Measurements from ENCODE around the gene SLC2A13.

The SLC2A13 gene

DNA sequence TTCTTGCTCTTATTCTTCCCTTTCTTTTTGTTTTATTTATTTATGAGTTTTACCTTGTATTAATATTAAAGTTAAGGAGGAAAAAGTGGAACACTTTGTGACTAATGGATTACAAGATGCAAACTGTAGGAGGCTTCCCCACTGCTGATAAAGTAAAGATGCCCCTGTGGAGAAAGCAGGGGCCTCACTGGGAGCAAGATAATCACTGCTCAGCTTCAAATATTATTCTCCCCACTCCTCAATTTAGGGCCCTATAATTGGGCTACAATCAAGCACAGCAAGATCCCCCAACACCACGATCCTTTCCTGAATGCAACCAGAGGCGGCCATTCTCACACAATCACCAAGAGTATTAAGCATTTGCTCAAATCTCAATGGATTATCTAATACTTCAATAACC is 149.2 kb downstream of the SLC2A13 start:
- TF ChIP-seq SCRT1 (tag by site-specific recombination; IDR thresholded peaks at IDR 0.05; ENCODE audit: borderline replicate concordance) (no peak), ZNF16 (tag by site-specific recombination; IDR thresholded peaks at IDR 0.05; ENCODE audit: low read depth) (no peak), ZIC2 (tag by site-specific recombination; IDR thresholded peaks at IDR 0.05) (peak; percentile 82), ZNF157 (tag by site-specific recombination; IDR thresholded peaks at IDR 0.05) (no peak)
- TF ChIP-seq, protein P1, sequence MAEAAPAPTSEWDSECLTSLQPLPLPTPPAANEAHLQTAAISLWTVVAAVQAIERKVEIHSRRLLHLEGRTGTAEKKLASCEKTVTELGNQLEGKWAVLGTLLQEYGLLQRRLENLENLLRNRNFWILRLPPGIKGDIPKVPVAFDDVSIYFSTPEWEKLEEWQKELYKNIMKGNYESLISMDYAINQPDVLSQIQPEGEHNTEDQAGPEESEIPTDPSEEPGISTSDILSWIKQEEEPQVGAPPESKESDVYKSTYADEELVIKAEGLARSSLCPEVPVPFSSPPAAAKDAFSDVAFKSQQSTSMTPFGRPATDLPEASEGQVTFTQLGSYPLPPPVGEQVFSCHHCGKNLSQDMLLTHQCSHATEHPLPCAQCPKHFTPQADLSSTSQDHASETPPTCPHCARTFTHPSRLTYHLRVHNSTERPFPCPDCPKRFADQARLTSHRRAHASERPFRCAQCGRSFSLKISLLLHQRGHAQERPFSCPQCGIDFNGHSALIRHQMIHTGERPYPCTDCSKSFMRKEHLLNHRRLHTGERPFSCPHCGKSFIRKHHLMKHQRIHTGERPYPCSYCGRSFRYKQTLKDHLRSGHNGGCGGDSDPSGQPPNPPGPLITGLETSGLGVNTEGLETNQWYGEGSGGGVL (tag by site-specific recombination; IDR thresholded peaks at IDR 0.05), result no peak
- TF ChIP-seq, protein P2, sequence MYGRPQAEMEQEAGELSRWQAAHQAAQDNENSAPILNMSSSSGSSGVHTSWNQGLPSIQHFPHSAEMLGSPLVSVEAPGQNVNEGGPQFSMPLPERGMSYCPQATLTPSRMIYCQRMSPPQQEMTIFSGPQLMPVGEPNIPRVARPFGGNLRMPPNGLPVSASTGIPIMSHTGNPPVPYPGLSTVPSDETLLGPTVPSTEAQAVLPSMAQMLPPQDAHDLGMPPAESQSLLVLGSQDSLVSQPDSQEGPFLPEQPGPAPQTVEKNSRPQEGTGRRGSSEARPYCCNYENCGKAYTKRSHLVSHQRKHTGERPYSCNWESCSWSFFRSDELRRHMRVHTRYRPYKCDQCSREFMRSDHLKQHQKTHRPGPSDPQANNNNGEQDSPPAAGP (tag by site-specific recombination; IDR thresholded peaks at IDR 0.05), result no peak
- Histone ChIP-seq H3K9me3 (ENCODE audit: control insufficient read depth, insufficient read depth, low read depth, low read length) (no peaks in the 10 kb centered on the region), H3K4me3 (ENCODE audit: low read depth, low read length) (no peak overlapping the region), H3K36me3 (ENCODE audit: control insufficient read depth in 2 of 2, insufficient read depth in 1 of 2, low read length in 2 of 2) (no peaks in the 10 kb centered on the region), H3K27ac (ENCODE audit: extremely low read depth, low read depth, low read length) (no peak overlapping the region), H3K4me1 (ENCODE audit: control insufficient read depth, insufficient read depth, low read length) (peaks cover 7% of the 10 kb centered on the region; the same call in 1 of the 2 replicates)
- ChIA-PET CTCF (interaction anchor here (0.5 kb wide), 1 partner anchor 1123 kb away, joined by 3 read pairs; no protein-coding TSS in a partner anchor), POLR2A (no interaction called here)

- no peaks in the 10 kb centered on the region for H3K36me3 ChIP-seq (ENCODE audit: control insufficient read depth in 2 of 2, insufficient read depth in 1 of 2, low read length in 2 of 2)
- ChIA-PET CTCF (interaction anchor here (0.6 kb wide), 1 partner anchor 66 kb away, joined by 4 read pairs; no protein-coding TSS in a partner anchor), POLR2A (no interaction called here)
- H3K9me3 ChIP-seq (ENCODE audit: control insufficient read depth, insufficient read depth, low read depth, low read length), result no peaks in the 10 kb centered on the region
- no peak overlapping the region for H3K27ac ChIP-seq (ENCODE audit: extremely low read depth, low read depth, low read length)
- H3K4me3 ChIP-seq (ENCODE audit: low read depth, low read length), result no peak overlapping the region
- H3K4me1 ChIP-seq (ENCODE audit: control insufficient read depth, insufficient read depth, low read length), result no peaks in the 10 kb centered on the region
- TF ChIP-seq ZNF585B (tag by site-specific recombination; IDR thresholded peaks at IDR 0.05), result no peak
- TF ChIP-seq HOXC10 (CRISPR knock-in tag; IDR thresholded peaks at IDR 0.05), result no peak
- TF ChIP-seq, protein P3, sequence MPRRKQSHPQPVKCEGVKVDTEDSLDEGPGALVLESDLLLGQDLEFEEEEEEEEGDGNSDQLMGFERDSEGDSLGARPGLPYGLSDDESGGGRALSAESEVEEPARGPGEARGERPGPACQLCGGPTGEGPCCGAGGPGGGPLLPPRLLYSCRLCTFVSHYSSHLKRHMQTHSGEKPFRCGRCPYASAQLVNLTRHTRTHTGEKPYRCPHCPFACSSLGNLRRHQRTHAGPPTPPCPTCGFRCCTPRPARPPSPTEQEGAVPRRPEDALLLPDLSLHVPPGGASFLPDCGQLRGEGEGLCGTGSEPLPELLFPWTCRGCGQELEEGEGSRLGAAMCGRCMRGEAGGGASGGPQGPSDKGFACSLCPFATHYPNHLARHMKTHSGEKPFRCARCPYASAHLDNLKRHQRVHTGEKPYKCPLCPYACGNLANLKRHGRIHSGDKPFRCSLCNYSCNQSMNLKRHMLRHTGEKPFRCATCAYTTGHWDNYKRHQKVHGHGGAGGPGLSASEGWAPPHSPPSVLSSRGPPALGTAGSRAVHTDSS (tag by site-specific recombination; IDR thresholded peaks at IDR 0.05), result no peak
- TF ChIP-seq, protein P4, sequence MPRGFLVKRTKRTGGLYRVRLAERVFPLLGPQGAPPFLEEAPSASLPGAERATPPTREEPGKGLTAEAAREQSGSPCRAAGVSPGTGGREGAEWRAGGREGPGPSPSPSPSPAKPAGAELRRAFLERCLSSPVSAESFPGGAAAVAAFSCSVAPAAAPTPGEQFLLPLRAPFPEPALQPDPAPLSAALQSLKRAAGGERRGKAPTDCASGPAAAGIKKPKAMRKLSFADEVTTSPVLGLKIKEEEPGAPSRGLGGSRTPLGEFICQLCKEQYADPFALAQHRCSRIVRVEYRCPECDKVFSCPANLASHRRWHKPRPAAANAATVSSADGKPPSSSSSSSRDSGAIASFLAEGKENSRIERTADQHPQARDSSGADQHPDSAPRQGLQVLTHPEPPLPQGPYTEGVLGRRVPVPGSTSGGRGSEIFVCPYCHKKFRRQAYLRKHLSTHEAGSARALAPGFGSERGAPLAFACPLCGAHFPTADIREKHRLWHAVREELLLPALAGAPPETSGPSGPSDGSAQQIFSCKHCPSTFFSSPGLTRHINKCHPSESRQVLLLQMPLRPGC (tag by site-specific recombination; IDR thresholded peaks at IDR 0.05), result no peak
- TF ChIP-seq ZNF843 (tag by site-specific recombination; IDR thresholded peaks at IDR 0.05), result no peak
- TF ChIP-seq ZNF548 (tag by site-specific recombination; IDR thresholded peaks at IDR 0.05), result no peak
- no peak for TF ChIP-seq ZNF174 (tag by site-specific recombination; IDR thresholded peaks at IDR 0.05)
- no peak for TF ChIP-seq IKZF3 (tag by site-specific recombination; IDR thresholded peaks at IDR 0.05)
- no peak for TF ChIP-seq ZNF664 (tag by site-specific recombination; IDR thresholded peaks at IDR 0.05)
- no peak for TF ChIP-seq ZNF629 (tag by site-specific recombination; IDR thresholded peaks at IDR 0.05)
- TF ChIP-seq ZNF2 (tag by site-specific recombination; IDR thresholded peaks at IDR 0.05), result no peak
- TF ChIP-seq ZBTB11 (tag by site-specific recombination; conservative IDR thresholded peaks at IDR 0.05; ENCODE audit: low read depth), result no peak
- TF ChIP-seq ZNF239 (tag by site-specific recombination; IDR thresholded peaks at IDR 0.05), result no peak
- TF ChIP-seq, protein P5, sequence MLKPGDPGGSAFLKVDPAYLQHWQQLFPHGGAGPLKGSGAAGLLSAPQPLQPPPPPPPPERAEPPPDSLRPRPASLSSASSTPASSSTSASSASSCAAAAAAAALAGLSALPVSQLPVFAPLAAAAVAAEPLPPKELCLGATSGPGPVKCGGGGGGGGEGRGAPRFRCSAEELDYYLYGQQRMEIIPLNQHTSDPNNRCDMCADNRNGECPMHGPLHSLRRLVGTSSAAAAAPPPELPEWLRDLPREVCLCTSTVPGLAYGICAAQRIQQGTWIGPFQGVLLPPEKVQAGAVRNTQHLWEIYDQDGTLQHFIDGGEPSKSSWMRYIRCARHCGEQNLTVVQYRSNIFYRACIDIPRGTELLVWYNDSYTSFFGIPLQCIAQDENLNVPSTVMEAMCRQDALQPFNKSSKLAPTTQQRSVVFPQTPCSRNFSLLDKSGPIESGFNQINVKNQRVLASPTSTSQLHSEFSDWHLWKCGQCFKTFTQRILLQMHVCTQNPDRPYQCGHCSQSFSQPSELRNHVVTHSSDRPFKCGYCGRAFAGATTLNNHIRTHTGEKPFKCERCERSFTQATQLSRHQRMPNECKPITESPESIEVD (tag by site-specific recombination; IDR thresholded peaks at IDR 0.05), result no peak
- no peak for TF ChIP-seq ZNF416 (tag by site-specific recombination; IDR thresholded peaks at IDR 0.05)
- no peak for TF ChIP-seq ZNF785 (tag by site-specific recombination; IDR thresholded peaks at IDR 0.05)
Measured at GRCh38 chr12:39946361-39947280, 159.3 kb downstream of the SLC2A13 start.

Data from HEK293 (cell line).